Bronchial epithelial cell (primary cell): ENCODE measurements around the gene PXDN. TPM values are rescaled to one million over a fixed set of nuclear protein-coding genes. Genes with fewer than 3 reads are reported as not detected.
"Not testable (repeated sequence)": the region's sequence is repeated elsewhere in the genome, so short reads cannot be mapped to it uniquely, and the experiment has no call there.

Experiments
- DNase-seq: peaks from one replicate; pipeline ENCODE4 v3.0.0-alpha.2; 2010; ENCODE audit warnings: low read depth
- FAIRE-seq: peaks from 2 replicates; lab custom pipeline; 2011; peaks lifted over from hg19 to GRCh38; lab: Jason Lieb, UNC
- H3K27me3 ChIP-seq: 2 replicates; pipeline ENCODE4 v1.5.1; 2011; ENCODE audit warnings: low read length; ENCODE audit not compliant: control insufficient read depth, insufficient read depth
- H3K36me3 ChIP-seq: 2 replicates; pipeline ENCODE4 v1.5.1; 2011; ENCODE audit warnings: low read length; ENCODE audit not compliant: control insufficient read depth, insufficient read depth
- H3K4me3 ChIP-seq: 2 replicates; pipeline ENCODE4 v1.5.1; 2011; ENCODE audit warnings: mild to moderate bottlenecking, low read depth, low read length, control low read depth
- total RNA-seq: library from RNA; depleted of rRNA; stranded (reverse); fragments of >200 nt; gene quantifications from 2 replicates; pipeline ENCODE4 v1.2.1, GENCODE V29; 2014
- TF ChIP-seq, protein P1 (sequence below): IDR thresholded peaks from 2 replicates; pipeline ENCODE4 v1.5.1; 2011; ENCODE audit warnings: mild to moderate bottlenecking, moderate library complexity, low read length, control low read depth, inconsistent platforms; ENCODE audit not compliant: insufficient read depth, severe bottlenecking

Gene PXDN
- total RNA-seq, 1 donor from 2014 or later = 34.0 TPM

DNA sequence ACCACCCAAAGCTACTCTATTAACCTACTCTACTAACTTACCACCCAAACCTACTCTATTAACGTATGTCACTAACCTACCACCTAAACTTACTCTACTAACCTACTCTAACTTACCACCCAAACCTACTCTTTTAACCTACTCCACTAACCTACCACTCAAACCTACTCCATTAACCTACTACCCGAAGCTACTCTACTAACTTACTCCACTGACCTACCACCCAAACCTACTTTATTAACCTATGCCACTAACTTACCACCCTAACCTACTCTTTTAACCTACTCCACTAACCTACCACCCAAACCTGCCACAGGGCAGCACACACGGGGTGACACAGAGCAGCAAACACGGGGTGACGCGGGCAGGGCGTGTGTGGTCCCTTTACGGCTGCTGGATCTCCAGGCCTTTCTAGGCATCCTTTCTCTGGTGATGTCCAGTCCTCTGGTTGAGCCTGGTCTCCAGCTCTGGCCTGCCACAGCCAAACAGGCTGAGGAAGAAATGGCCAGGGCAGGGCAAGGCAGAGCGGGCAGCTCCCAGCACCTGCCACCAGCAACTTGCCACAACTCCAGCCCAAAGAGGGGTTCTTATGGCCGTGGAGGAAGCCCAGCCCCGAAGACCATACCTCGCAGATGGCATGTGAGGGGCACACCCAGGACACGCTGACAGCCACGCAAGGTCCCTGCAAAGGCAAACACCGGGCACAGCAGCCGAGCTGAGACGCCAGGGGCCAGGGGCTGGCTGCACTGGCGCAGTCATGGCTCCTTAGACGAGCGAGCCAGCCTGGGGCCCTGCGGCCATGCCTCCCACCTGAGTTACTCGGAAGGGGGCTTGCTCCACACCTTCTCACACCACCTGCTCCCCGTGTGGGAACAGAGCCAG is 25.7 kb downstream of the PXDN start:
- H3K36me3 ChIP-seq = no peaks in the 10 kb centered on the region
- DNase-seq = no peak
- no peaks in the 10 kb centered on the region for H3K27me3 ChIP-seq
- no peak for FAIRE-seq
- TF ChIP-seq, protein P1, sequence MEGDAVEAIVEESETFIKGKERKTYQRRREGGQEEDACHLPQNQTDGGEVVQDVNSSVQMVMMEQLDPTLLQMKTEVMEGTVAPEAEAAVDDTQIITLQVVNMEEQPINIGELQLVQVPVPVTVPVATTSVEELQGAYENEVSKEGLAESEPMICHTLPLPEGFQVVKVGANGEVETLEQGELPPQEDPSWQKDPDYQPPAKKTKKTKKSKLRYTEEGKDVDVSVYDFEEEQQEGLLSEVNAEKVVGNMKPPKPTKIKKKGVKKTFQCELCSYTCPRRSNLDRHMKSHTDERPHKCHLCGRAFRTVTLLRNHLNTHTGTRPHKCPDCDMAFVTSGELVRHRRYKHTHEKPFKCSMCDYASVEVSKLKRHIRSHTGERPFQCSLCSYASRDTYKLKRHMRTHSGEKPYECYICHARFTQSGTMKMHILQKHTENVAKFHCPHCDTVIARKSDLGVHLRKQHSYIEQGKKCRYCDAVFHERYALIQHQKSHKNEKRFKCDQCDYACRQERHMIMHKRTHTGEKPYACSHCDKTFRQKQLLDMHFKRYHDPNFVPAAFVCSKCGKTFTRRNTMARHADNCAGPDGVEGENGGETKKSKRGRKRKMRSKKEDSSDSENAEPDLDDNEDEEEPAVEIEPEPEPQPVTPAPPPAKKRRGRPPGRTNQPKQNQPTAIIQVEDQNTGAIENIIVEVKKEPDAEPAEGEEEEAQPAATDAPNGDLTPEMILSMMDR = no peak
- no peak overlapping the region for H3K4me3 ChIP-seq

DNA sequence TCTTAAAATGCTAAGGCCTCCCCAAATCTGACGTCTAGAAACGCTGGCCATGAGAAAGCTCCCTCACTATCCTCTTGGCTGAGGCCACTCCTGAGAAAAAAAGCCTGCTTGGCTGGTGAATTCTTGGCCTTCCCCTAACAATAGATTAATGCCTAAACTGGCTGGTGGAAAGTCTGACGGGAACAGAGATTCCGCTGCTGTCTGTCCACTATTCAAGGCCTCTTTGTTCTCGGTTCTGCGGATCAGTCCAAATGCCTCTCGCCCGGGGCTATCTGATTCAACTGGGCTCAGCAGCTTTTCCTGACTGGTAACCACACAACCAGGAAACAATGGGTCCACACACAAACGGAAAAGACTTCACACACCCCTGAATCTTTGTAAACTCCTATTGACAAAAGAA is 27.2 kb downstream of the PXDN start:
- Histone ChIP-seq H3K4me3 (no peak overlapping the region), H3K36me3 (no peaks in the 10 kb centered on the region), H3K27me3 (no peaks in the 10 kb centered on the region)
- TF ChIP-seq, protein P1 = no peak
- FAIRE-seq (no peak), DNase-seq (peak; percentile 87)

DNA sequence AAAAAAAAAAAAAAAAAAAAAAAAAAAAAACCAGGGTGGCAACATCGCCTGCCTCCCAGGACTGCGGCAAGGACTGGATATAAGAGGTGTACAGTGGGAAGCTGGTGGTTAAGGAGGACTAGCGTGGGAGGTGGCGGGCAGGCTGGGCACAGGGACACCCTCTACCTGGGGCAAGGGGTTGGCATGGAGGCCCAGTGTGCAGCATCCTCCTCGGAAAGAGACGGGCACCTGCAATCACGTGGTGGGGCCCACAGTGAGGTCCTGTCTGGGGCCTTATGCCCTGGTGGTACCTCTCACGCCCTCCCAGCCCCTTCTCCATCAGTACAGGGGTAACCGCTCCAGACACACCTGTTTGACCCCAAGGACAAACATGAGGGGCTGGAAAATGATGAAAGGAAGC is 27.9 kb downstream of the PXDN start:
- FAIRE-seq = no peak
- no peak for DNase-seq
- Histone ChIP-seq H3K36me3 (no peaks in the 10 kb centered on the region), H3K27me3 (no peaks in the 10 kb centered on the region), H3K4me3 (no peak overlapping the region)
- TF ChIP-seq, protein P1 = no peak

DNA sequence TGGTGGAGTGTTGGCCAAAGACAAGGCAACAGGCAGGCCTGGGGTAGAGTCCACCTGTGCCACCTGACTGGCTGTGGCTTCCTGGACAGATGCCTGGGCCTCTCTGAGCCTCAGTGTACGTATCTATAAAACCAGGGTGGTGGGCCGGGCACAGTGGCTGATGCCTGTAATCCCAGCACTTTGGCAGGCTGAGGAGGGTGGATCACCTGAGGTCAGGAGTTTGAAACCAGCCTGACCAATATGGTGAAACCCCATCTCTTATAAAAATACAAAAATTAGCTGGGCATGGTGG is 28.4 kb downstream of the PXDN start:
- not testable (repeated sequence) for H3K36me3 ChIP-seq, FAIRE-seq, H3K27me3 ChIP-seq, H3K4me3 ChIP-seq, DNase-seq

DNA sequence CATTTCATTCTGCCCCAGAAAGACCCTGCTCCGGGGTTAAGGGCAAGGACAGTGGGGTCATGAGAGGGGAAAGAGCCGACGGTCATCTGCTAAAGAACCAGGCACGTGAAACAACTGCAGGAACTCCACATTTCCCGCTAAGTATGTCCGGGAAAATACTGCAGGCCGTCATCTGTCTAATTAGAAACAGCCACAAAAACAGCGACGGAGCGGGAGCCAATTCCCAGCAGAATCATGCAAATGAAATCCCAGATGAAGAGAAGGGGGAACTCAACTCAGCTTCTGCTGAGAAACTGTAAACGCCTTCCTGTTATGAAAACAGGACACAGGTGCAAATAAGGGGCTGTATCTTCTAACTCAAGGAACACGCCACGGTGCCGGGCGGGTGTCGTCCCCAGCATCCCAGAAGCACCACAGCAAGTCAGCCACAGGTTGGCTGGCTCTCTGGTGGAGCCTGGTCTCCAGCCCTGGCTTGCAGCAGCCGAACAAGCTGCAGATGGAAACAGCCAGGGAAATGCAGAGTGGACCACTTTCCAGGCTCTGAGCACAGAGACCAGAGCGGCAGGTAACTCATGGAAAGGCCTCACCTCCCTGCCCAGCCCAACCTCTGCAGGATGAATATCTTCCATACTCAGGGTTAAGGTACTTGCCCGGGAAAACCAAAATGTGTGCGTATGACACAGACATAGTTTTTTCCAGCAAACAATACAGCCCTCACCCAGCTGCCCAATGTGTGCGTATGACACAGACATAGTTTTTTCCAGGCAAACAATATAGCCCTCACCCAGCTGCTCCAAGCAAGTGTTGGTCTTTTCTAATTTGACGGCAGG is 28.9 kb downstream of the PXDN start:
- TF ChIP-seq, protein P1 = no peak
- no peaks in the 10 kb centered on the region for H3K27me3 ChIP-seq
- FAIRE-seq (no peak), DNase-seq (no peak)
- H3K4me3 ChIP-seq = no peak overlapping the region
- H3K36me3 ChIP-seq = no peaks in the 10 kb centered on the region

DNA sequence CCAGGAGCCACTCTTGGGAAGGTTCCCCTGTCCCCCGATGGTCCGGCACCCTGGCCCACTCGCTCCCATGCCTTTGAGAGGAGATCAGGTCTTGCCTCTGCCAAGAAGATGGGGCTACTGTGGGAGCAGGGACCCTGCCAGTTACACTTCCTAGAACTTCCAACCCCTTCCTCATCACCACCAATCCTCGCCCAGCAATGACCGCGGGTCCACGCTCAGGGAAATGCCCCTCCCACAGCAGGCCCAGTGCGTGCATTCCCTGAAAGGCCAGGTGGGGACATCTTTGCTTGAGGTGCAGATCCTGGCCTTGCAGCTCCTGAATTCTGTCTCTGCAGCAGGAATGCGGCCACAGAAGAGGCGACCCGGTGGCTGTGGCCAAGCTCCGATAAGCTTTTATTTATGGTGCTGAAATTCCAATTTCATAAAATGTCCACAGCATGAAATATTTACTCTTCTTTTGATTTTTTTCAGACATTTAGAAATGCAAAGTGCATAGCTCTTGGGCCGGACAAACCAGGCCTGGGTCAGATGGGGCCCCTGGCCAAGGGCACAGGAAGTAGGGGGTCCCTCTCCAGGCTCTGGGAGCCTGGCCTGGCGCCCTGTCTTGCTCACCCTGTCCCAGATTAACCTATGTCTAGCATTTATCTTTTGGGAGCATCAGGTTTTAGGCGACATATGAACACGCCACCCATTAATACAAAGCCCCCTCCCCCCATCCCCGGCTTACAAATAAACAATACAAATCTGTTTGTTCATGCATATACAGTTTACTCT is 29.8 kb downstream of the PXDN start:
- H3K4me3 ChIP-seq = no peak overlapping the region
- no peak for DNase-seq
- no peak for FAIRE-seq
- TF ChIP-seq, protein P1 = no peak
- H3K36me3 ChIP-seq = no peaks in the 10 kb centered on the region
- H3K27me3 ChIP-seq = no peaks in the 10 kb centered on the region
